ENCODE measurements around the gene NOTCH1. TPM values are rescaled to one million over a fixed set of nuclear protein-coding genes. Genes with fewer than 3 reads are reported as not detected.

Gene NOTCH1
- total RNA-seq, 1 experiment from 2014 or later, result 95.6 TPM

GRCh38 chr9:136578626-136578914, 32.7 kb upstream of the NOTCH1 start:
- no peak overlapping the region for H3K4me3 Mint-ChIP-seq
- ChIA-PET POLR2A (interaction anchor here (1.2 to 1.4 kb wide), 3 partner anchors 8 to 28 kb away, joined by 3 to 8 read pairs (median 5); no protein-coding TSS in a partner anchor), CTCF (interaction anchor here (0.6 to 2.1 kb wide), 13 partner anchors 10 to 468 kb away, joined by 3 to 17 read pairs (median 3); no protein-coding TSS in a partner anchor)
- H3K27me3 Mint-ChIP-seq (ENCODE audit: low read depth), result no peaks in the 10 kb centered on the region; the same call in none of the 2 replicates
- no peaks in the 10 kb centered on the region; the same call in 1 of the 2 replicates for H3K36me3 Mint-ChIP-seq
- DNase-seq (ENCODE audit: low spot score), result no peak
- H3K9me3 Mint-ChIP-seq, result peaks cover 5% of the 10 kb centered on the region; the same call in 1 of the 2 replicates
- ATAC-seq, result peak; percentile 12
- TF ChIP-seq CREB1 (CRISPR knock-in tag; IDR thresholded peaks at IDR 0.05) (no peak), E2F5 (CRISPR knock-in tag; IDR thresholded peaks at IDR 0.05) (0 out of 2 replicates have a peak, but pooled peaks have one; percentile 14), ZNF263 (CRISPR knock-in tag; IDR thresholded peaks at IDR 0.05; ENCODE audit: low read depth) (peak; percentile 68; the same call in 1 of the 2 replicates)
- peak overlapping the region; percentile 84; the same call in 1 of the 2 replicates for H3K27ac Mint-ChIP-seq
- peaks cover 27% of the 10 kb centered on the region for H3K4me1 Mint-ChIP-seq

GRCh38 chr9:136577941-136578625, 32.2 kb upstream of the NOTCH1 start:
- peaks cover 32% of the 10 kb centered on the region for H3K4me1 Mint-ChIP-seq
- peak overlapping the region; percentile 84 for H3K27ac Mint-ChIP-seq
- CTCF ChIA-PET, result interaction anchor here (0.6 to 2.1 kb wide), 13 partner anchors 10 to 623 kb away, joined by 3 to 17 read pairs (median 4); no protein-coding TSS in a partner anchor

GRCh38 chr9:136576269-136576626, 30.4 kb upstream of the NOTCH1 start:
- POLR2A ChIA-PET, result no interaction called here

More at GRCh38 chr9:136577941-136578625, 32.2 kb upstream of the NOTCH1 start:
- no peak for TF ChIP-seq TEAD4 (CRISPR knock-in tag; IDR thresholded peaks at IDR 0.05)
- peak; percentile 28; the same call in 1 of the 2 replicates for TF ChIP-seq E2F5 (CRISPR knock-in tag; IDR thresholded peaks at IDR 0.05)
- DNase-seq (ENCODE audit: low spot score) (no peak), ATAC-seq (no peak; the same call in 1 of the 2 replicates)
- H3K36me3 Mint-ChIP-seq, result no peaks in the 10 kb centered on the region; the same call in 1 of the 2 replicates
- H3K9me3 Mint-ChIP-seq, result peaks cover 5% of the 10 kb centered on the region; the same call in 1 of the 2 replicates
- no peaks in the 10 kb centered on the region; the same call in none of the 2 replicates for H3K27me3 Mint-ChIP-seq (ENCODE audit: low read depth)
- POLR2A ChIA-PET, result interaction anchor here (0.8 to 1.4 kb wide), 3 partner anchors 9 to 14 kb away, joined by 3 to 8 read pairs (median 5); no protein-coding TSS in a partner anchor
- no peak overlapping the region for H3K4me3 Mint-ChIP-seq

More at GRCh38 chr9:136576269-136576626, 30.4 kb upstream of the NOTCH1 start:
- Mint-ChIP-seq H3K27ac (peak overlapping the region; percentile 65), H3K4me3 (no peak overlapping the region), H3K27me3 (ENCODE audit: low read depth) (no peaks in the 10 kb centered on the region; the same call in none of the 2 replicates), H3K4me1 (peaks cover 48% of the 10 kb centered on the region), H3K36me3 (no peaks in the 10 kb centered on the region; the same call in 1 of the 2 replicates), H3K9me3 (peaks cover 5% of the 10 kb centered on the region; the same call in 1 of the 2 replicates)
- no peak for ATAC-seq
- DNase-seq (ENCODE audit: low spot score), result no peak
- CTCF ChIA-PET, result no interaction called here
- TF ChIP-seq PREB (CRISPR knock-in tag; IDR thresholded peaks at IDR 0.05; ENCODE audit: borderline replicate concordance), result no peak
- no peak for TF ChIP-seq MYBL2 (CRISPR knock-in tag; IDR thresholded peaks at IDR 0.05)
- no peak for TF ChIP-seq OVOL2 (CRISPR knock-in tag; IDR thresholded peaks at IDR 0.05; ENCODE audit: borderline replicate concordance)
- no peak for TF ChIP-seq NFYB (CRISPR knock-in tag; conservative IDR thresholded peaks at IDR 0.05; ENCODE audit: low read depth)
- no peak for TF ChIP-seq ZSCAN18 (CRISPR knock-in tag; IDR thresholded peaks at IDR 0.05)
- no peak for TF ChIP-seq ATF3 (CRISPR knock-in tag; conservative IDR thresholded peaks at IDR 0.05)
- TF ChIP-seq ZNF138 (CRISPR knock-in tag; conservative IDR thresholded peaks at IDR 0.05), result no peak
- no peak for TF ChIP-seq MAX (CRISPR knock-in tag; IDR thresholded peaks at IDR 0.05)
- no peak for TF ChIP-seq FOXP1 (CRISPR knock-in tag; IDR thresholded peaks at IDR 0.05; ENCODE audit: borderline replicate concordance)
- no peak for TF ChIP-seq ZNF281 (CRISPR knock-in tag; IDR thresholded peaks at IDR 0.05)
- TF ChIP-seq FOXK1 (CRISPR knock-in tag; IDR thresholded peaks at IDR 0.05), result no peak
- TF ChIP-seq PRDM15 (CRISPR knock-in tag; IDR thresholded peaks at IDR 0.05), result no peak

All from WTC11 (cell line).